DMS53 treated with DMSO at 0.1 percent for 48 hours (cell line): ENCODE data around the gene STK11.
"Not testable (repeated sequence)": the region's sequence is repeated elsewhere in the genome, so short reads cannot be mapped to it uniquely, and the experiment has no call there.

Experiments used
- DNase-seq: peaks from one replicate; lab custom pipeline; 2025; ENCODE audit not compliant: unreplicated experiment; lab: John Stamatoyannopoulos, UW

Gene STK11

GRCh38 chr19:1235625-1236538 is 30.3 kb downstream of the STK11 start:
- DNase-seq = no peak

- no peak for DNase-seq
Observed at GRCh38 chr19:1236576-1236975, 31.0 kb downstream of the STK11 start.

GRCh38 chr19:1237027-1237659 is 31.6 kb downstream of the STK11 start:
- DNase-seq = no peak

GRCh38 chr19:1237754-1238368 is 32.3 kb downstream of the STK11 start, which contains the start of gene CBARP:
CBARP (minus strand) TSS chr19:1238005; CDS start chr19:1236100, 1,905 bp downstream.
- no peak for DNase-seq

GRCh38 chr19:1238369-1239303 is 33.1 kb downstream of the STK11 start:
- no peak for DNase-seq

- DNase-seq = no peak
Observed at GRCh38 chr19:1239420-1239795, 33.8 kb downstream of the STK11 start.

GRCh38 chr19:1239796-1240737 is 34.5 kb downstream of the STK11 start:
- DNase-seq = peak; percentile 64

GRCh38 chr19:1240925-1241324 is 35.3 kb downstream of the STK11 start:
- no peak for DNase-seq

GRCh38 chr19:1241417-1242095 is 36.0 kb downstream of the STK11 start, which contains the start of gene ATP5F1D:
ATP5F1D (plus strand) TSS chr19:1241751; CDS start chr19:1241851, 100 bp downstream.
- peak; percentile 80 for DNase-seq

GRCh38 chr19:1243768-1244692 is 38.5 kb downstream of the STK11 start:
- DNase-seq = peak; percentile 17

- DNase-seq = no peak
Observed at GRCh38 chr19:1244693-1245451, 39.3 kb downstream of the STK11 start.

- no peak for DNase-seq
Observed at GRCh38 chr19:1245494-1246264, 40.1 kb downstream of the STK11 start.

- DNase-seq = not testable (repeated sequence)
Observed at GRCh38 chr19:1246265-1247087, 40.9 kb downstream of the STK11 start.

- DNase-seq = no peak
Observed at GRCh38 chr19:1247748-1248138, 42.2 kb downstream of the STK11 start.

- peak; percentile 65 for DNase-seq
Observed at GRCh38 chr19:1248139-1248785, 42.7 kb downstream of the STK11 start, which contains the start of gene MIDN. MIDN (plus strand) TSS chr19:1248583; CDS start chr19:1250297, 1,714 bp downstream.
